Measurements from ENCODE around the gene ERC2.

Gene ERC2

GRCh38 chr3:55532806-55533205 lies 935.5 kb downstream of the ERC2 start:
- no peak overlapping the region for H3K27ac ChIP-seq
- no peak for TF ChIP-seq ZFX (IDR thresholded peaks at IDR 0.05; ENCODE audit: borderline replicate concordance)
- TF ChIP-seq, protein P1, sequence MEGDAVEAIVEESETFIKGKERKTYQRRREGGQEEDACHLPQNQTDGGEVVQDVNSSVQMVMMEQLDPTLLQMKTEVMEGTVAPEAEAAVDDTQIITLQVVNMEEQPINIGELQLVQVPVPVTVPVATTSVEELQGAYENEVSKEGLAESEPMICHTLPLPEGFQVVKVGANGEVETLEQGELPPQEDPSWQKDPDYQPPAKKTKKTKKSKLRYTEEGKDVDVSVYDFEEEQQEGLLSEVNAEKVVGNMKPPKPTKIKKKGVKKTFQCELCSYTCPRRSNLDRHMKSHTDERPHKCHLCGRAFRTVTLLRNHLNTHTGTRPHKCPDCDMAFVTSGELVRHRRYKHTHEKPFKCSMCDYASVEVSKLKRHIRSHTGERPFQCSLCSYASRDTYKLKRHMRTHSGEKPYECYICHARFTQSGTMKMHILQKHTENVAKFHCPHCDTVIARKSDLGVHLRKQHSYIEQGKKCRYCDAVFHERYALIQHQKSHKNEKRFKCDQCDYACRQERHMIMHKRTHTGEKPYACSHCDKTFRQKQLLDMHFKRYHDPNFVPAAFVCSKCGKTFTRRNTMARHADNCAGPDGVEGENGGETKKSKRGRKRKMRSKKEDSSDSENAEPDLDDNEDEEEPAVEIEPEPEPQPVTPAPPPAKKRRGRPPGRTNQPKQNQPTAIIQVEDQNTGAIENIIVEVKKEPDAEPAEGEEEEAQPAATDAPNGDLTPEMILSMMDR (IDR thresholded peaks at IDR 0.05), result no peak

DNA sequence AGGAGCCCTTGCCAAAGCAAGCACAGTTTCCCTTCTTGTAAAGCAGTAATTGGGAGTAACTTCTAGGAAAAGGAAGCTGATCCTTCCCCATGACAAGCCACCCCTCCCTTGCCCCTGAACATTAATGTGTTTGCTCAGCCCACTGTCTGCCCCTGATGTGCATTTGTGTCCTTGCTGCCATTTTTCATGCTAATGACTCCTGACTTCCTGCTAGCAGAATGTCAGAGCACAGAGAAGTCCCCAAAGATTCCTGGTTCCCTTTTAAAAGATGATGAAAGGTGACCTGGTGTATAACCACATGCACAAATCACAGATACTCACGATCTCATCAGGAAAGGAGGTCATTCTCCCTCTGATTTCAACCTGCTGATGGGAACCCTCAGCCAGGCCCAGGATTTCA lies 936.9 kb downstream of the ERC2 start:
- no peak overlapping the region for H3K27ac ChIP-seq
- no peak for TF ChIP-seq ZFX (IDR thresholded peaks at IDR 0.05; ENCODE audit: borderline replicate concordance)
- TF ChIP-seq, protein P1 (IDR thresholded peaks at IDR 0.05), result no peak

- TF ChIP-seq ZFX (IDR thresholded peaks at IDR 0.05; ENCODE audit: borderline replicate concordance), result no peak
- TF ChIP-seq, protein P1 (IDR thresholded peaks at IDR 0.05), result no peak
- no peak overlapping the region for H3K27ac ChIP-seq
Observed at GRCh38 chr3:55527361-55527760, 940.9 kb downstream of the ERC2 start.

DNA sequence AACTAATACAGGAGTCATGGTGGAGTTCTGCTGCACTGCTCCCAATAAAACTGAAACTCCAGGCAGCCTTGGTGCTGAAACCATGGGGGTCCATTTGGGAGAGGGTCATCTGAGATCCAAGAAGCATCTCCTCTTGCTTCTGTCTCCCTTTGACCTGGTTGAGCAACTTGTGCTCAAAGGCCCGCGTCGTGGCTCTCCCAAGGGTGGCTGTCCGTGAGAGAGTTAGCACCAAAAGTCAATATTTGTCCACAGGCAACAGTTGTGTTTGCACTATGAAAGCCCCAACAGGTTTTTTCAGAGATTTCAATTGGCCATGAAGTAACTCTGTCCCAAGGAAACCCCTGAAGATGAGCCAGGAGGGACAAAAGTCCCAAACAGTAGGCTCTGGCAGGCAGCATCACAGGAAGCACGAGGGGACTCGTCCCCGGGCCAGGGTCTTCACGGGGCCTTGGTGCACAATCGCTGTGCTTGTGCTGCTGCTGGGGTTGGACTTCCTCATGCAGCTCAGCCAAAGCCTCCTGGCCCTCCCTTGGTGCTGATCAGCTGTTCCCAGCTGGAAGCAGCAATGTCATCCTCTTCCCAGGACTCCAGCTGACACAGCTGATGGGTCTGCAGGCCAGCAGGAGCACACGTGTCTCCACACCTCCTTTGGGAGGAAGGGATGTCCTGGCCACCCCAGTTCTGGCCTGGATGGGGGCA lies 941.8 kb downstream of the ERC2 start:
- no peak for TF ChIP-seq ZFX (IDR thresholded peaks at IDR 0.05; ENCODE audit: borderline replicate concordance)
- TF ChIP-seq, protein P1 (IDR thresholded peaks at IDR 0.05), result no peak
- no peak overlapping the region for H3K27ac ChIP-seq

DNA sequence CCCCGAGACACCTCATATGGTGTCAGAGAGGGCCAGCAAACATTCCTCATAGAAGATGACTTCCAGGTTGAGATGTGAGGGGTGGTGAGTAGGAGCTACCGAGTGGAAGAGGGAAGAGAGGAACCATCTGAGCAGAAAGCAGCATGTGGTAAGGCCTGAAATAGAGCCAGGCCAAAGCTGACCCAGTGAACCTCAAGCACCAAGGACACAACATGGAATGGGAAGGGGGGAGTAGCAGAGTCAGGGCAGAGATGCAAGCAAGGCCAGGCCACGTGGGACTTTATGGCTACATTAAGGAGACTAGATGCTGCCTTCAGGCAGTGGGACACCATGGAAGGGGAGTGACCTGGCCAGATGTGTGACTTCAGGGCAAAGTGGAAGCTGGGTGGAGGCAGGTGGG lies 942.8 kb downstream of the ERC2 start:
- H3K27ac ChIP-seq, result no peak overlapping the region
- TF ChIP-seq, protein P1 (IDR thresholded peaks at IDR 0.05), result no peak
- no peak for TF ChIP-seq ZFX (IDR thresholded peaks at IDR 0.05; ENCODE audit: borderline replicate concordance)

DNA sequence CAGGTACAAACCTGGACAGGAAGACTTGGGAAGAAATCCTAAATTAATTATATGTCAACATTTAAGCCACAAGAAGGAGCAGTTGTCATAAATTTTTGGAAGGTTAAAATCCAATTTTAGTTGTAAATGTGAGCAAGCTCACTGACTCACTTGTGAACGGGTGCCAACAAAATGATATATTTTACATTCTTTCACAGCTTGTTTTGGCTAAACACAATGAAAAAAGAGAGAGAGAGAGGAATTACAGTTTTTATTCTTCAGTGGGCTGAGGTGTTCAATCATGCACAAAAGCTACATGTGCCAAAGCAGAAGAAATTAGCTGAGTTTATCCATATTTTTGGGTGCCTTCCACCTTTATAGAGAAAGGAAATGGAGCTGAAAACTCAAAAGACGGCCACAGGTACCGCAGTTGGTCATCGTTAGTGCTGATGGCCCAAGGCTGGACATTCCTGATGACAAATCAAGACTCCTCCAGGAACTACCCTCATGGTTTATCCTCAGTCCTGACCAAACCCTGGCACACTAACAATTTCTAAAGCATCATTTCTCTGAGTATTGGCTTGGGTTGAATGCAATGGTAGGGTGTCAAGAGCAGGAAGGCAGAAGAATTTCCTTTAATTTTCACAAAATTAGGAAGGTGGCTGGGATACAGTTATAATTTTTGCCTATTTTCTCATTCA lies 943.6 kb downstream of the ERC2 start:
- H3K27ac ChIP-seq, result no peak overlapping the region
- TF ChIP-seq, protein P1 (IDR thresholded peaks at IDR 0.05), result no peak
- TF ChIP-seq ZFX (IDR thresholded peaks at IDR 0.05; ENCODE audit: borderline replicate concordance), result no peak

- no peak overlapping the region for H3K27ac ChIP-seq
- TF ChIP-seq, protein P1 (IDR thresholded peaks at IDR 0.05), result no peak
- no peak for TF ChIP-seq ZFX (IDR thresholded peaks at IDR 0.05; ENCODE audit: borderline replicate concordance)
Observed at GRCh38 chr3:55523471-55523870, 944.8 kb downstream of the ERC2 start.

Measured in 22Rv1 (cell line).